ENCODE measurements around the gene RAD23B.

The RAD23B gene

DNA sequence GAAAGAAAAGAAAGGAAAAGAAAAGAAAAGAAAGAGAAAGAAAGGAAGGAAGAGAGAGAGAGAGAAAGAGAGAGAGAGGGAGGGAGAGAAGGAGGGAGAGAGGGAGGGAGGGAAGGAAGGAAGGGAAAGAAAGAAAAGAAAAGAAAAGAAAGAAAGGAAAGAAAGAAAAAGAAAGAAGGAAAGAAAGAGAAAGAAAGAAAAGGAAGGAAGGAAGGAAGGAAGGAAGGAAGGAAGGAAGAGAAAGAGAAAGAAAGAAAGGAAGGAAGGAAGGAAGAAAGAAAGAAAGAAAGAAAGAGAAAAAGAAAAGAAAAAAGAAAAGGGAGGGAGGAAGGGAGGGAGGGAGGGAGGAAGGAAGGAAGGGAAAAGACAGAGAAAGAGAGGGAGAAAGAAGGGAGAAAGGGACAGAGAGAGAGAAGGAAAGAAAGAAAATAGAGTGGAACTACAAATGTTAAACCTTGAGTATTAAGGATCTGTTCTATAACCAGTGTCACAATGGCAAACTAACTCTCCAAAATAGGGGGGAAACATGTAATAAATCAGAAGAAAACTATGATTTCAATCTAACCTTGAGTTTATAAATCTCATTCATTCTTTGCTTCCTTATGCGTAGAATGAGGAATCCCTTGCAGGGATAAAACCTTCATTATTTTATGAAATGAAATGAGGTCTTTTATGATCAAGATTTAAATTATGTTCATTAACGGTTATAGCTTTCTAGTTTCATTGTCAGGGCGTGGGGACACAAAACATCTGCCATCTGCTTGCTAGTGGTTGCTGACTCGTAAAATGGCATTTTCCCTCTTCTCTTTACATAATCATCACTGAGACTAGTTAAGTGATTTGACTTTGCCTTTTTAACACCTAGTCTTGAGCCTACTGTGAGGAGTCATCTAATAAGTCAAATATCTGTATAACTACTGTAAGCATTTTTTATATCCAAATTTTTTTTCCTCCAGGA, 40.7 kb upstream of the RAD23B start:
- peaks cover 3% of the 10 kb centered on the region for H3K27me3 Mint-ChIP-seq (ENCODE audit: low read depth, poor library complexity)
- H3K4me3 Mint-ChIP-seq = no peak overlapping the region
- TF ChIP-seq, protein P1, sequence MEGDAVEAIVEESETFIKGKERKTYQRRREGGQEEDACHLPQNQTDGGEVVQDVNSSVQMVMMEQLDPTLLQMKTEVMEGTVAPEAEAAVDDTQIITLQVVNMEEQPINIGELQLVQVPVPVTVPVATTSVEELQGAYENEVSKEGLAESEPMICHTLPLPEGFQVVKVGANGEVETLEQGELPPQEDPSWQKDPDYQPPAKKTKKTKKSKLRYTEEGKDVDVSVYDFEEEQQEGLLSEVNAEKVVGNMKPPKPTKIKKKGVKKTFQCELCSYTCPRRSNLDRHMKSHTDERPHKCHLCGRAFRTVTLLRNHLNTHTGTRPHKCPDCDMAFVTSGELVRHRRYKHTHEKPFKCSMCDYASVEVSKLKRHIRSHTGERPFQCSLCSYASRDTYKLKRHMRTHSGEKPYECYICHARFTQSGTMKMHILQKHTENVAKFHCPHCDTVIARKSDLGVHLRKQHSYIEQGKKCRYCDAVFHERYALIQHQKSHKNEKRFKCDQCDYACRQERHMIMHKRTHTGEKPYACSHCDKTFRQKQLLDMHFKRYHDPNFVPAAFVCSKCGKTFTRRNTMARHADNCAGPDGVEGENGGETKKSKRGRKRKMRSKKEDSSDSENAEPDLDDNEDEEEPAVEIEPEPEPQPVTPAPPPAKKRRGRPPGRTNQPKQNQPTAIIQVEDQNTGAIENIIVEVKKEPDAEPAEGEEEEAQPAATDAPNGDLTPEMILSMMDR (IDR thresholded peaks at IDR 0.05) = no peak
- H3K9me3 Mint-ChIP-seq = no peaks in the 10 kb centered on the region
- DNase-seq = no peak
- H3K27ac Mint-ChIP-seq = no peak overlapping the region
- peaks cover 18% of the 10 kb centered on the region for H3K4me1 Mint-ChIP-seq
- H3K36me3 Mint-ChIP-seq (ENCODE audit: low read depth) = no peaks in the 10 kb centered on the region

DNA sequence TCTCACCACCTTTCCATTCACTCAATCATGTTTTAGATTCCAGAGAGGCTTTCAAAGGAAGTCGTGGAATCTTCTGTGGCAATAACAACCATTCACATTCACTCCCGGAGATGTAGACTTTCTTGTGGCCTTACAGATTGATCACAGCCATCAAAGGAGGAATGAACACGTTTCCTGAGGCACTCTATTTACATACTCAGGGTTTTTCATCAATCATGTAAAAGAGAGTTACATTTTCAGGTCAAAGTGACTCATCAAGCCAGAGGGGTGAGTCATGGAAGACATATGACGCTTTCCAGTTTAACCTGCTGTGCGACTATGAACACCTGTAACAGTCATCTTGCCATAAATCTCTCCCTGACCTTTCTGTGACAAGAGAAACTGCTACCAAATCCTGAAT, 39.3 kb upstream of the RAD23B start:
- H3K4me3 Mint-ChIP-seq = no peak overlapping the region
- H3K36me3 Mint-ChIP-seq (ENCODE audit: low read depth) = no peaks in the 10 kb centered on the region
- H3K4me1 Mint-ChIP-seq = peaks cover 32% of the 10 kb centered on the region
- peaks cover 3% of the 10 kb centered on the region for H3K27me3 Mint-ChIP-seq (ENCODE audit: low read depth, poor library complexity)
- no peak overlapping the region for H3K27ac Mint-ChIP-seq
- TF ChIP-seq, protein P1 (IDR thresholded peaks at IDR 0.05) = no peak
- no peaks in the 10 kb centered on the region for H3K9me3 Mint-ChIP-seq
- DNase-seq = no peak

DNA sequence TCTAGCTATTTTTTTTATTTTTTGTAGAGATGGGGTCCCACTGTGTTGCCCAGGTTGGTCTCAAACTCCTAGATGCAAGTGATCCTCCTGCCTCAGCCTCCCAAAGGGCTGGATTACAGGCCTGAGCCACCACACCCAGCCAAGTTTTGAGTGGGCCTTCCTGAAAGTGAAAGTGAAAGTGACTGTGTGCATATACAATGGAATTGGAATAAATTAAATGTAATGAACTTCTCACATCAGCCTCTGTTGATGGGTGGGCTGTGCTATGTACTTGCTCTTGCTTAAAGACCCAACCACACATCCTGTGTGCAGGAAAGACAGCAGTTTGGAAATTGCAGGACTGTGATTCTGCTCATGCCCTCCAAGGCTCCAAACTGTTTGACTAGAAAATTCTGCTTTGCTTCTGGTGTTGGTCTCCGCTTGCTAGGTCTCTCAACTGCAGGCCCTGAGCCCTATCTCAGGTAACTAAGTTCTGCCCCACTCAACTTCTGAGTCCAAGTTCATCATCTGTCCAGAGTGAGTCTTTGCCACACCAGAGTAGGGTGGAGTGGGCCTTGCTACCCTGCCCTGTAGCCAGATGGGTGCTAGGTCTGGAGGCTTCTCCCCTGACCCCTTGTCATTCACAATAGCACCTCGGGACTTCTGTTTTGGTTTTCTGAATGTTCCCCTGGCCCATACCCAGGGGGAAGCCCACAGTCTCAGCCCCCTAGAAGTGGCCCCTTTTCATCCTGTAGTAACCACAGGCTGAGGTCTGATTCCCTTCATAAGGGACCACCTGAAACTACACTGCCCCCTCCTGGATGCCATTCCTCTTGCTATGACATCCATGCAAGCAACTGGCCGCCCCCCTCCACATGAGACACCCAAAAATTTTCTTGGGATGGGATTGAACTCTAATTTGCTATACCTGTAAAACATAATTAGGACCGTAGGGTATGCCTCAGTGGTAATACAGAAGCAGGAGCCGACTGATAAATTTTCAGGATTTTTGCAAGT, 36.5 kb upstream of the RAD23B start:
- H3K36me3 Mint-ChIP-seq (ENCODE audit: low read depth) = no peaks in the 10 kb centered on the region
- H3K27ac Mint-ChIP-seq = no peak overlapping the region
- TF ChIP-seq, protein P1 (IDR thresholded peaks at IDR 0.05) = no peak
- H3K4me1 Mint-ChIP-seq = peaks cover 40% of the 10 kb centered on the region
- DNase-seq = peak; percentile 15
- H3K9me3 Mint-ChIP-seq = no peaks in the 10 kb centered on the region
- H3K27me3 Mint-ChIP-seq (ENCODE audit: low read depth, poor library complexity) = peaks cover 3% of the 10 kb centered on the region
- H3K4me3 Mint-ChIP-seq = no peak overlapping the region

DNA sequence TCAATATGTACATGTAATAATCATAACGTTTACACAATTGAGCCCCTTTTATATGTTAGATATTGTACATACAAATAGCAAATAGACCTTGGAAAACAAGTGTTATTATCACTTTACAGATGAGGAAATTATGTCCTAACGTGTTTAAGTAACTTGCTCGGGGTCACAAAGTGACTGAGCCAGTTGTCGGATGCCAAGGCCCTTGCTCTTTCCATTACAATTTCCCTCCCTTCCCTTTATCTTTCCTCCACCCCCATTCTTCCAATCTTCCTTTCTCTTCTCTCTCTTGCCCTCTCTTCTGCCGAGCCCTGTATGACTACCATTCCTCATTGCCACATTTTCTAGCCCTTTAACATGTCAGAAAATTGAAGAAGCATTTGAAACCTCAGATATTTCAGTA, 34.4 kb upstream of the RAD23B start:
- peak overlapping the region; percentile 98 for H3K27ac Mint-ChIP-seq
- H3K4me3 Mint-ChIP-seq = peak overlapping the region; percentile 1
- no peak for DNase-seq
- peaks cover 43% of the 10 kb centered on the region for H3K4me1 Mint-ChIP-seq
- no peaks in the 10 kb centered on the region for H3K27me3 Mint-ChIP-seq (ENCODE audit: low read depth, poor library complexity)
- no peaks in the 10 kb centered on the region for H3K9me3 Mint-ChIP-seq
- TF ChIP-seq, protein P1 (IDR thresholded peaks at IDR 0.05) = no peak
- no peaks in the 10 kb centered on the region for H3K36me3 Mint-ChIP-seq (ENCODE audit: low read depth)

DNA sequence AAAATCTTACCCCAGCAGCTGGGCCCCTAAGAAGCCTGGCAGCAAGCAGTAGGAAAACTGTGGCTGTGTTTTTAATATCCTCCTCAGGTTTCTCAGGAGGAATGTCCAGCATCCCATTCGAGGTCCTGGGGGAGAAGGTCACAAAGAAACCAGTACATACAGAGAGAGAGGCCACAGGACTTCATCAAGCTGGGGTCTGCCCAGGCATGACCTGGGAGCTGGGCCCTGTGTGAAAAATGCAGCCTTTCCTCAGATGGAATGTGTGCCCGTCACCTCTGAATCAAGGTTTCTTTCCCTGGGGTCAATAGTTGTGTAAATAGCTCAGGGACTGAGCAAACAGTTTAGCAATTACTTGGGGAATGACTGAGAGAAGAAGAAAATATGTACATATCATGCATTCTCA, 33.9 kb upstream of the RAD23B start:
- Mint-ChIP-seq H3K4me3 (peak overlapping the region; percentile 1), H3K4me1 (peaks cover 39% of the 10 kb centered on the region), H3K36me3 (ENCODE audit: low read depth) (no peaks in the 10 kb centered on the region), H3K27me3 (ENCODE audit: low read depth, poor library complexity) (no peaks in the 10 kb centered on the region), H3K27ac (peak overlapping the region; percentile 98), H3K9me3 (no peaks in the 10 kb centered on the region)
- peak; percentile 39 for DNase-seq
- TF ChIP-seq, protein P1 (IDR thresholded peaks at IDR 0.05) = no peak
